Stimulated activated memory B cell treated with anti-CD40 and anti-IgM and Interleukin-4, amounts not matched to agents 10 μg/mL and 1 μg/mL and 100 μg/mL, for 72 hours (primary cell): Measurements from ENCODE around the gene FRY.
"Not testable (repeated sequence)": the region's sequence is repeated elsewhere in the genome, so short reads cannot be mapped to it uniquely, and the experiment has no call there.

ENCODE experiments used
- ATAC-seq: fragments of 150-1000 bp; cut with Tn5 transposase; 2 replicates; pipeline ENCODE4 v1.10.0; 2021
- H3K27ac Mint-ChIP-seq: one replicate; pipeline ENCODE4 v1.8.0; 2022; ENCODE audit warnings: mild to moderate bottlenecking, mixed read lengths
- H3K27me3 Mint-ChIP-seq: one replicate; pipeline ENCODE4 v1.8.0; 2022; ENCODE audit warnings: mixed read lengths
- H3K36me3 Mint-ChIP-seq: one replicate; pipeline ENCODE4 v1.8.0; 2022; ENCODE audit warnings: mixed read lengths
- H3K4me1 Mint-ChIP-seq: one replicate; pipeline ENCODE4 v1.8.0; 2022; ENCODE audit warnings: mixed read lengths
- H3K4me3 Mint-ChIP-seq: one replicate; pipeline ENCODE4 v1.8.0; 2022; ENCODE audit warnings: mild to moderate bottlenecking, moderate library complexity, mixed read lengths
- H3K9me3 Mint-ChIP-seq: one replicate; pipeline ENCODE4 v1.8.0; 2022; ENCODE audit warnings: mixed read lengths

The FRY gene

DNA sequence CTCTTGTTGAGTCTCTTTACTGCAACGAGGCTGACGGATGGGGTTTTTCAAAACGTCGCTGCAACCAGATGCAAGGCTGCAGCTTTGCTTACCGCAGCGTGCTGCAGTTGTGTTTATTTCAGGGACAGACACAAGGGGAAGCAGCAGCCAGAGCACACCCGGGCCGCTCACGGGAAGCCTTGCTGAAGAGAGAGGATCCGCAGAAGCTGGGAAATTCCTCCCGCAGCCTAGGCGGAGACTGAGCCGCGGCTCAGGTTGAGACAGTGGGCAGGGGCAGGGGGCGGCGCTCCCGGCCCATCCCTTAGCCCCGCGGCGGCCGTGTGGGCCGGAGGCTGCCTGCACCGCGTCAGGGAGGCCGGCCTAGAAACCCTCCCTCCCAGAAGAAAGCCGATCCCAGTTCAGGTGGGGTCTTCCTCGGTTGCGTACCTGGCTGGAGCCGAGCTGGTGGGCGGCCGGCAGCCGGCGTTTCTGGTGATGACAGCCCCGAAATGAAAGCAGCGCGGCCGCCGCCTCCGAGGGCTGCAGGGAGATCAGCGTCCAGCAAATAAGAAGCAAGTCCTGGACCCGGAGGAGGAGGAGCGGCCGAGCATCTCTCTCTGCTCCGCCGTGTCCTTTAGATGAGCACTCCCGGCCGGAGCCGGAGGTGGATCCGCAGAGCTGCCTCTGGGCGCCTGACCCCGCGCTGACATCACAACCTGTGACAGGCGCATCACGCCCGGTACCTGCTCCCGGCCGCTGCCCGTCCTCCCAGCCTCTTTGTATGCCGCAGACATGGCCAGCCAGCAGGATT is at the start of gene FRY:
TSS of gene FRY (plus strand) at position 750 of the 790 bp plus-strand sequence. CDS start at position 772, 22 bp downstream.
- peak within 1 kb of the TSS; percentile 81 for H3K4me3 Mint-ChIP-seq
- peak within 1 kb of the TSS; percentile 85 for H3K27ac Mint-ChIP-seq
- peaks cover 22% of the 10 kb centered on the region for H3K27me3 Mint-ChIP-seq
- ATAC-seq: peak; percentile 85
- peaks cover 23% of the 10 kb centered on the region for H3K4me1 Mint-ChIP-seq
- no peaks in the 10 kb centered on the region for H3K36me3 Mint-ChIP-seq
- H3K9me3 Mint-ChIP-seq: no peaks in the 10 kb centered on the region

DNA sequence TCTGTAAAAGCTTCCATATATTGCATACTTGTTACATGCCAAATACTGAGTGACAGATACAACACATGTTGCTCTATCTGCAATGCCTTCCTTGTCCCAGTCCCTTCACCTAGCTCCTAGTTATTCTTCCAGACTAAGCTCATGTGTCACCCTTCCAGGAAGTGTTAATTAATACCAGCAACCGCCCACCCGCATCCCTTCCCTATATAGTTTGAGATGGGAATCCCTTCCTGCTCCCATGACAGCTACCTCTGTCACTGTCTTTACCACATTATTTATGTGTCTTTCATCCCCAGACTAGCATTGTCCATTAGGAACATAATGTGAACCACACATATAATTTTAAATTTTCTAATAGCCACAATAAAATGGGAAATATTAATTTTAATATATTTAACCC is 49.5 kb upstream of the FRY start:
- Mint-ChIP-seq H3K36me3 (no peaks in the 10 kb centered on the region), H3K27ac (no peak overlapping the region)
- no peak for ATAC-seq

DNA sequence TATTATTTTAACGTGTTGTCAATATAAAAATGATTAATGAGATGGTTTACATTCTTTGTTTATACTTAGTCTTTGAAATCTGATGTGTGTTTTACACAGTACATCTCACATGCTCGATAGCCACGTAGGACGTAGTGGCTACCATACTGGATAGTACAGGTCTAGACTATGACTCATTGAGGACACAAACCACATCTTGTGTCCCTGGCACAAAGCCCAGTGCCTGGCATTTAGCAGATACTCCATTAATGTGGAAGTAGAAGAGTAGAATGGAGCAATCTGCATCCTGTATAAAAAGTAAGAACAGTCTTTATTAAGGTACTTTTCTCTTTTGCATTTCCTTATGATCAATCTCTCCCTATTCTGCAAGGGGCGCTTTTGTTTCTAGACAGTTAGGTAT is 49.0 kb upstream of the FRY start:
- peaks cover 7% of the 10 kb centered on the region for H3K4me1 Mint-ChIP-seq
- no peak overlapping the region for H3K4me3 Mint-ChIP-seq
- no peak for ATAC-seq

More for the DNA sequence above, 49.5 kb upstream of the FRY start:
- peaks cover 3% of the 10 kb centered on the region for H3K4me1 Mint-ChIP-seq
- no peaks in the 10 kb centered on the region for H3K27me3 Mint-ChIP-seq
- H3K4me3 Mint-ChIP-seq: no peak overlapping the region
- H3K9me3 Mint-ChIP-seq: no peaks in the 10 kb centered on the region

DNA sequence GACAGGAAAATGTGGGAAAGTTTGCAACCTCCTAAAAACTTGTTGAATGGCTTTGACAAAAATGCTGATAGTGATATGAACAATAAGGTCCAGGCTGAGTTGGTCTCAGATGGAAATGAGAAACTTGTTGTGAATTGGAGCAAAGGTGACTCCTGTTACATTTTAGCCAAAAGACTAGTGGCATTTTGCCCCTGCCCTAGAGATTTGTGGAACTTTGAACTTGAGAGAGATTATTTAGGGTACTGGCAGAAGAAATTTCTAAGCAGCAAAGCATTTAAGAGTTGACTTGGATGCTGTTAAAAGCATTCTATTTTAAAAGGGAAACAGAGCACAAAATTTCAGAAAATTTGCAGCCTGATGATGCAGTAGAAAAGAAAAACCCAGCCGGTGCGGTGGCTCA is 47.9 kb upstream of the FRY start:
- H3K4me3 Mint-ChIP-seq, H3K9me3 Mint-ChIP-seq, H3K27me3 Mint-ChIP-seq, H3K27ac Mint-ChIP-seq, ATAC-seq, H3K36me3 Mint-ChIP-seq: not testable (repeated sequence)
- peaks cover 10% of the 10 kb centered on the region for H3K4me1 Mint-ChIP-seq

More for the DNA sequence above, 49.0 kb upstream of the FRY start:
- no peaks in the 10 kb centered on the region for H3K27me3 Mint-ChIP-seq
- no peaks in the 10 kb centered on the region for H3K36me3 Mint-ChIP-seq
- H3K27ac Mint-ChIP-seq: no peak overlapping the region
- H3K9me3 Mint-ChIP-seq: no peaks in the 10 kb centered on the region

DNA sequence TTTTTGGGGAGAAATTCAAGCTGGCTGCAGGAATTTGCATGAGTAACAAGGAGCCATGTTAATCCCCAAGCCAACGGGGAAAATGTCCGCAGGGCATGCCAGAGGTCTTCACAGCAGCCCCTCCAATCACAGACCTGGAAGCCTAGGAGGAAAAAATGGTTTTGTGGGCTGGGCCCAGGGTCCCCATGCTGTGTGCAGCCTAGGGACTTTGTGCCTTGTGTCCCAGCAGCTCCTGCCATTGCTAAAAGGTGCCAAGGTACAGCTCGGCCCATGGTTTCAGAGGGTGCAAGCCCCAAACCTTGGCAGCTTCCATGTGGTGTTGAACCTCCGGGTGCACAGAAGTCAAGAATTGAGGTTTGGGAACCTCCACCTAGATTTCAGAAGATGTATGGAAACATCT is 47.2 kb upstream of the FRY start:
- H3K27me3 Mint-ChIP-seq, H3K27ac Mint-ChIP-seq, ATAC-seq, H3K36me3 Mint-ChIP-seq, H3K4me3 Mint-ChIP-seq, H3K9me3 Mint-ChIP-seq: not testable (repeated sequence)
- peaks cover 10% of the 10 kb centered on the region for H3K4me1 Mint-ChIP-seq

DNA sequence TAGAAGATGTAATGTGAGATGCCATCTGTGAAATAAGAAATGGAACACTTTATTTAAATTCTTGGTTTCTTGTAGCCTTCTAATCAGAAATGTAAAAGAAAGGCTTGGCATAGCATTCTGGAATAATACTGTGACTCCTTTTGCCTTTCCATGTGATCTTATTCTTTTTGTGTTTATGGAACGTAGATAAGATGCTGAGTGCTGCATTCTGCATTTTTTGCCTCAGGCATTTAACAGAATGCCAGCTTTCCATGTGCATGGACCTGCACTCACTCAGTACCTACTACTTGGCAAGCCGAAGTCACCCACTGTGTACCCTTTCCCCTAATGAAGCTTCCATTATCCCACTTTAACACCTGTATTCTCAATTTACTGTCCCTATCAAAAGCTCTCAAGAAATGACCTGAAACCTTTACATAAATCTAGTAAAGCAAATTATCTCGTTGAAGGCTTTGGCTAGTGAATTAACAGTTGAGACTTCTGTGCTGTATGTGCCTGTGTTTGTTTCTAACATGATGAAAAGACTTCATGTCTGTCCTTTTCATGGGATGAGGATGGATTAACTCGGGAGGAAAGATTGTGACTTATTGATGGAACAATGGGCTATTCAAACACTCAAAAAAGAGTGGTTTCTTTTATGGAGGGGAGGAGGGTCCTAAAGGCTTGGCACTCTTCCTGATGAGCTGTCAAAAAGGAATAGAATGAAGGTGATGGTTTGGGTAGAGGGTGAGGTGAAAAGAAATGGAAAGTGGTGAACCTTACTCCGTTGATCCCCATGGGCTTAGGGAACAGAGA is 44.7 kb upstream of the FRY start:
- Mint-ChIP-seq H3K36me3 (no peaks in the 10 kb centered on the region), H3K4me3 (no peak overlapping the region), H3K27ac (peak overlapping the region; percentile 28), H3K4me1 (peaks cover 10% of the 10 kb centered on the region), H3K27me3 (no peaks in the 10 kb centered on the region), H3K9me3 (no peaks in the 10 kb centered on the region)
- ATAC-seq: no peak

DNA sequence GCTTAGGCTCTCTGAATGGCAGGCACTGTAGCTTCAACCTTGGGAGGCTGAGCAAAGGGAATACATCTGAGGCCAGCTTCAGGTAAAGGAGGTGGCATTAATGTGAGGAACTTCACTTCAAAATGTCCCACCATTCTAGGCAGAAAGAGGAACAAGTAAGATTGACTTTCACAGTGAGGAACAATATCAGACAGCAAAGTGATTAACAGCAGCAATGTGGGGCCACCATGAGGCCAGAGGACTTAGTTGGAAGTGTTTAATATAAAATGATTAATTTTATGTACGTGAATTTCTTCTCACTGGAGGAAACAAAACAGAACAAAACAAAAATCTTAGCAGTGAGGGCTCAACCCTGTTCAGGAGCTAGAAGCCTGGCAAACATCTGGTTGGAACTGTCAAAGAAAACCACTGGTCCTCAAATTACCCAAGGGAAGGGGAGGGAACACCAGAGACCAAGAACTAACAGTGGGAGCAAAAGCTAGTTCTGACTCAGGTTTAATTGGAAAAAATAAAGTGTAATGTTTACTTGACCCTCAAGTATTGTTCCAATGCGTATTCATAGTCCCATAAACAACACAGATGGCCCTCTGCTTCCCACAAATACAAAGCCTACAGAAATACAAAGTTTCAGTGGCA is 43.9 kb upstream of the FRY start:
- no peaks in the 10 kb centered on the region for H3K9me3 Mint-ChIP-seq

DNA sequence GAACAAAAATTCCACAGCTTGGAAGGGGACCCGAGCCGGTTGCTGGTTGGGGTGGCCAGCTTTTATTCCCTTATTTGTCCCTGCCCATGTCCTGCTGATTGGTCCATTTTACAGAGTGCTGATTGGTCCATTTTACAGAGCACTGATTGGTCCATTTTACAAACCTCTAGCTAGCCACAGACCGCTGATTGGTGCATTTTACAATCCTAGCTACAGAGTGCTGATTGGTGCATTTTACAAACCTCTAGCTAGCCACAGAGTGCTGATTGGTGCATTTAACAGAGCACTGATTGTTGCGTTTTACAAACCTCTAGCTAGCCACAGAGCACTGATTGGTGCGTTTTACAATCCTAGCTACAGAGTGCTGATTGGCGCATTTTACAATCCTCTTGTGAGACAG is 37.2 kb upstream of the FRY start:
- not testable (repeated sequence) for H3K4me1 Mint-ChIP-seq, H3K4me3 Mint-ChIP-seq, H3K9me3 Mint-ChIP-seq, ATAC-seq, H3K27me3 Mint-ChIP-seq, H3K27ac Mint-ChIP-seq, H3K36me3 Mint-ChIP-seq

More for the DNA sequence above, 43.9 kb upstream of the FRY start:
- Mint-ChIP-seq H3K36me3 (no peaks in the 10 kb centered on the region), H3K4me3 (no peak overlapping the region), H3K27me3 (no peaks in the 10 kb centered on the region), H3K4me1 (peaks cover 10% of the 10 kb centered on the region), H3K27ac (peak overlapping the region; percentile 28)
- ATAC-seq: peak; percentile 56

DNA sequence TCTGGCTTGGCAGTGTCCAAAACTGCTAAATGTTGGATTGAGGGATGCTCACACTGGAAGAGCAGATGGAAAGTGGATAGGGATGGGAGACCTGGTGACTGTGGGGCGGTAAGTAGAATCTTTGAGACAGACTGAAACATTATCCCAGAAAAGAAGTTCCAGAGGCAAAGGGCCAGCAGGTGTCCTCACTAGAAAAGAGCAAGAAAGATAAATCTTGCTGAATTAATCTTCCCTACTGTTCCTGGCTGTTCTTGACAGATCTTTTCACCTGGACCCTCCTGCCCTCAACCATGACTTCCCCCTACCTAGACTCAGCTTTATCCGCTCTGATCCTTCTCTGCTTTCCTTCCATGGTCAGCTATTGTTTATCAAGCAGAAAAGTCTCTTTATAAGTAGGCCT is 35.0 kb upstream of the FRY start:
- no peak overlapping the region for H3K4me3 Mint-ChIP-seq
- no peak overlapping the region for H3K27ac Mint-ChIP-seq
- no peak for ATAC-seq
- no peaks in the 10 kb centered on the region for H3K4me1 Mint-ChIP-seq
- H3K9me3 Mint-ChIP-seq: peaks cover 3% of the 10 kb centered on the region
- H3K27me3 Mint-ChIP-seq: no peaks in the 10 kb centered on the region
- no peaks in the 10 kb centered on the region for H3K36me3 Mint-ChIP-seq

DNA sequence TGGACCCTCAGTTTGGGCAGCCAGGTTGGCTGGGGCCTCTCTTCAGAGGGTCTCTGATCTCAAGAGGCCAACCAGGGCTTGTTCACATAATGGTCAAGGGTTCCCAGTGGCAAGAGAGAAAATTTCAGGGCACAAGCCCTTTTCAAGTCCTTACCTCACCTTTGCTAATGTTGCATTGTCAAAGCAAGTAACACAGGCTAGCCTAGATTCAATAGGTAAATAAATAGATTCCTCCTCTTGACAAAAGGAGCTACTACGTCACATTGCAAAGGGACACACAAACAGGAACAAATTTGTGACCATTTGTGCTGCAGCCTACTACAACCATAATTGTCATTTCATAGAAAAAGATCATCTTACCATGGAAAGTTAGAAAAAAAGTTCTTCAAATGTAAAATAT is 33.9 kb upstream of the FRY start:
- H3K27ac Mint-ChIP-seq: no peak overlapping the region
- no peak for ATAC-seq
- H3K27me3 Mint-ChIP-seq: no peaks in the 10 kb centered on the region
- peaks cover 3% of the 10 kb centered on the region for H3K9me3 Mint-ChIP-seq
- no peaks in the 10 kb centered on the region for H3K4me1 Mint-ChIP-seq
- no peak overlapping the region for H3K4me3 Mint-ChIP-seq
- no peaks in the 10 kb centered on the region for H3K36me3 Mint-ChIP-seq

DNA sequence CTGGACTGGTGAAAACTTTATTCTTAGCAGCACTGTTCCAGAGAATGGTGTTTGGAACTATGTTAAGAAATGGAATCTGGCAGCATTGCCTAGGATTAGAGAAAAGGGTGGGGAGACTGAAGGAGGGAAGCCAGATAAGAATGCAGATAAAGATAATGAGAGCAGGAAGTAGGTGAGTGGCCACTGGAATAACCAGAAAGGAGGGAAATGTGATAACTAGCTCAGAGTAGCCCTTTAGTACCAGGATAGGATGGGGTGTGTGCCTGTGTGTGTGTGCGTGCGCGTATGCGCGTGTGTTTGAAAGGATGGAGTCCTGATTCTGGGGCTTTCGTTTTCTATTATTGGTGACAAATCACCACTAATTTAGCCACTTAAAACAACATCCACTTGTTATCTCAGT is 33.4 kb upstream of the FRY start:
- H3K4me1 Mint-ChIP-seq: no peaks in the 10 kb centered on the region
- no peak for ATAC-seq
- H3K27me3 Mint-ChIP-seq: no peaks in the 10 kb centered on the region

DNA sequence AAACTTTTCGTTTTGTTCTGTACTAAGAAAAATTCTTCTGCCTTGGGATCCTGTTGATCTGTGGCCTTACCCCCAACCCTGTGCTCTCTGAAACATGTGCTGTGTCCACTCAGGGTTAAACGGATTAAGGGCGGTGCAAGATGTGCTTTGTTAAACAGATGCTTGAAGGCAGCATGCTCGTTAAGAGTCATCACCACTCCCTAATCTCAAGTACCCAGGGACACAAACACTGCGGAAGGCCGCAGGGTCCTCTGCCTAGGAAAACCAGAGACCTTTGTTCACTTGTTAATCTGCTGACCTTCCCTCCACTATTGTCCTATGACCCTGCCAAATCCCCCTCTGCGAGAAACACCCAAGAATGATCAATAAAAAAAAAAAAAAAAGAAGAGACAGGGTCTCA is 30.8 kb upstream of the FRY start:
- H3K27ac Mint-ChIP-seq, ATAC-seq, H3K36me3 Mint-ChIP-seq, H3K4me3 Mint-ChIP-seq, H3K4me1 Mint-ChIP-seq, H3K27me3 Mint-ChIP-seq, H3K9me3 Mint-ChIP-seq: not testable (repeated sequence)

More for the DNA sequence above, 33.4 kb upstream of the FRY start:
- Mint-ChIP-seq H3K36me3 (no peaks in the 10 kb centered on the region), H3K27ac (no peak overlapping the region), H3K9me3 (peaks cover 3% of the 10 kb centered on the region), H3K4me3 (no peak overlapping the region)

DNA sequence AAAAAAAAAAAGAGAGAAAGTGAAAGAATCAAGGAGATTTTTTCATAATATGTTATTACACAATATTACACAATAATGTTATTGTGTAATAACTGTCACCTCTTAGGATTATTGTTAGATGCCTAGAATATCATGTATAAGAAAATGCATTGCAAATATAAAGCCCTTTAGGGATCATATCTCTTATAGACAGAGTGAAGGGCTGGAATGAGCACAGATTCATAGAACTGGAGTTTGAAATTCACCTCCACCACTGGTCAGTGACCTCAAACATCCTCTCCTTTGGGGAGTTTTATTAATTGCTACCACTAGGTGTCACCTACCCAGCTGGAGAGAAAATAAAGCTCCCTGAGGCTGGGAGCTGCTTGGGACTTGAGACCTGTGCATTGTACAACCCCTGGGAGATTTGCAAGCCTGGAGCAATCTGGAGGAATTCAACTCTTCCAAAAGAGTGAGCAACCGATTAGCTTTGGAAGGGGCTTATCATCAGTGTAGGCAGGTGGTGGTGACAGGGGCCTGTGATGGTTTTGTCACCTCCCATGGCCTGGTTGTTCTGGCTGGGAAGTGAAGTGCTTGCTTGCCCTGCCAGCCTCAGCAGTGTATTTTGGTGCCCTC is 30.3 kb upstream of the FRY start:
- no peaks in the 10 kb centered on the region for H3K36me3 Mint-ChIP-seq
- no peaks in the 10 kb centered on the region for H3K27me3 Mint-ChIP-seq
- peak; percentile 64 for ATAC-seq
- H3K9me3 Mint-ChIP-seq: no peaks in the 10 kb centered on the region
- no peak overlapping the region for H3K27ac Mint-ChIP-seq
- H3K4me1 Mint-ChIP-seq: no peaks in the 10 kb centered on the region
- no peak overlapping the region for H3K4me3 Mint-ChIP-seq

DNA sequence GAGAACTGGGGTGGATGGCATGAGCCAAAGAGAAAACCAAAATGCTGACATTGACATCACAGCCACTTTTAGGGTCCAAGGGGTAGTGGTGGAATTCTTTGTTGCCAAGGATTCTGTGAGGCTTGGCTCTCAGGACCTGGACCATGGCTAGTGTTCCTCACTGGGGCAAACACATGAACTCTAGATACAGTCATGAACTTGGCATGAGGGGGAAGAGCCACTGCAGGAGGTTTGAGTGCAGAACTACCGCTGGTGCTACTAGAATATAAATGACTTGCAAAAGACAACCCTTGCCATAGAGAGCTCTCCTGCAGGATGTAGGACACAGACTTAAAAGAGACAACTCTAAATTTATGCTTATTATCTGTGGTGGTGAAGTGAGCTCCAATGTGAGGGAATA is 29.8 kb upstream of the FRY start:
- no peaks in the 10 kb centered on the region for H3K27me3 Mint-ChIP-seq
- no peak overlapping the region for H3K4me3 Mint-ChIP-seq
- ATAC-seq: no peak
- H3K36me3 Mint-ChIP-seq: no peaks in the 10 kb centered on the region
- no peaks in the 10 kb centered on the region for H3K9me3 Mint-ChIP-seq
- H3K4me1 Mint-ChIP-seq: no peaks in the 10 kb centered on the region
- H3K27ac Mint-ChIP-seq: no peak overlapping the region

DNA sequence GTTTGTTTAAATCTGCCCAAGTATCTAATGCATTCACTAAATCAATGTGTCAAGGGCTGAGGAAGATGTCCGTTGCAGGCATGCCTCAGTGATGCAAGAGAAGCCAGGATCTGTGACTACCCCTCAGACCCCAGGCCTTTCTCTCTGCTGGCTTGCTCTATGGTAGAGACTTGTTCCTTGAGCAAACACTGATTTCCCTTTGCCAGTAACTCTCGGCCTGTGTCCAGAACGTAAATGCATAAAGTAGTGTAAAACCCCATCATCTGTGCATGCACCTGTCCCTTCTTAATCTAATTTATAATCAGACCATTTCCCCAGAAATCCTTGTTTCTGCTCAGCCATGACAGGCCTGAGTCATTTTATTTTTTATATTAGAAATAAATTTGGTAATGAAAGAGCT is 28.7 kb upstream of the FRY start:
- Mint-ChIP-seq H3K27ac (no peak overlapping the region), H3K9me3 (no peaks in the 10 kb centered on the region), H3K36me3 (no peaks in the 10 kb centered on the region), H3K27me3 (no peaks in the 10 kb centered on the region), H3K4me1 (no peaks in the 10 kb centered on the region), H3K4me3 (no peak overlapping the region)
- no peak for ATAC-seq
